ENCODE data around the gene OR6C70.

Gene OR6C70

GRCh38 chr12:55428331-55429243 lies 41.4 kb downstream of the OR6C70 start:
- Histone ChIP-seq H3K36me3 (ENCODE audit: control insufficient read depth in 2 of 2, insufficient read depth in 1 of 2, low read length in 2 of 2) (no peaks in the 10 kb centered on the region), H3K4me3 (ENCODE audit: low read depth, low read length) (no peak overlapping the region), H3K4me1 (ENCODE audit: control insufficient read depth, insufficient read depth, low read length) (no peaks in the 10 kb centered on the region), H3K27ac (ENCODE audit: extremely low read depth, low read depth, low read length) (no peak overlapping the region), H3K9me3 (ENCODE audit: control insufficient read depth, insufficient read depth, low read depth, low read length) (no peaks in the 10 kb centered on the region)
- ChIA-PET POLR2A (no interaction called here), CTCF (no interaction called here)
- no peak for TF ChIP-seq ZBTB11 (tag by site-specific recombination; conservative IDR thresholded peaks at IDR 0.05; ENCODE audit: low read depth)
- no peak for TF ChIP-seq ZNF510 (tag by site-specific recombination; IDR thresholded peaks at IDR 0.05; ENCODE audit: insufficient replicate concordance)
- no peak for TF ChIP-seq ZNF596 (tag by site-specific recombination; IDR thresholded peaks at IDR 0.05)
- TF ChIP-seq ZFP69B (tag by site-specific recombination; IDR thresholded peaks at IDR 0.05) = no peak
- no peak for TF ChIP-seq ZBTB20 (tag by site-specific recombination; IDR thresholded peaks at IDR 0.05)
- TF ChIP-seq ZNF580 (tag by site-specific recombination; IDR thresholded peaks at IDR 0.05) = no peak
- no peak for TF ChIP-seq HIC1 (tag by site-specific recombination; IDR thresholded peaks at IDR 0.05)
- TF ChIP-seq ZNF585B (tag by site-specific recombination; IDR thresholded peaks at IDR 0.05) = no peak
- TF ChIP-seq ZNF830 (tag by site-specific recombination; IDR thresholded peaks at IDR 0.05; ENCODE audit: low read depth) = no peak
- no peak for TF ChIP-seq ELK4 (IDR thresholded peaks at IDR 0.05; ENCODE audit: borderline replicate concordance, low read depth, low read length)
- no peak for TF ChIP-seq MYNN (tag by site-specific recombination; IDR thresholded peaks at IDR 0.05; ENCODE audit: borderline replicate concordance)

GRCh38 chr12:55425954-55426353 lies 44.0 kb downstream of the OR6C70 start, which contains the start of gene OR6C76:
TSS of gene OR6C76 (plus strand) at chr12:55426254. CDS start at chr12:55426254, 0 bp downstream.
- Histone ChIP-seq H3K27ac (ENCODE audit: extremely low read depth, low read depth, low read length) (no peak within 1 kb of the TSS), H3K4me3 (ENCODE audit: low read depth, low read length) (no peak within 1 kb of the TSS), H3K9me3 (ENCODE audit: control insufficient read depth, insufficient read depth, low read depth, low read length) (no peaks in the 10 kb centered on the region), H3K4me1 (ENCODE audit: control insufficient read depth, insufficient read depth, low read length) (no peaks in the 10 kb centered on the region), H3K36me3 (ENCODE audit: control insufficient read depth in 2 of 2, insufficient read depth in 1 of 2, low read length in 2 of 2) (no peaks in the 10 kb centered on the region)
- CTCF ChIA-PET = no interaction called here
- POLR2A ChIA-PET = no interaction called here
- TF ChIP-seq ZNF571 (tag by site-specific recombination; IDR thresholded peaks at IDR 0.05) (no peak), ZNF585B (tag by site-specific recombination; IDR thresholded peaks at IDR 0.05) (no peak), ZNF354C (tag by site-specific recombination; IDR thresholded peaks at IDR 0.05; ENCODE audit: borderline replicate concordance, low read depth) (no peak), ZNF580 (tag by site-specific recombination; IDR thresholded peaks at IDR 0.05) (no peak), ZSCAN30 (tag by site-specific recombination; IDR thresholded peaks at IDR 0.05) (no peak), ZNF140 (tag by site-specific recombination; IDR thresholded peaks at IDR 0.05) (no peak), TSHZ1 (tag by site-specific recombination; IDR thresholded peaks at IDR 0.05; ENCODE audit: borderline replicate concordance) (no peak), ZNF560 (tag by site-specific recombination; IDR thresholded peaks at IDR 0.05; ENCODE audit: borderline replicate concordance) (no peak), ZNF610 (tag by site-specific recombination; IDR thresholded peaks at IDR 0.05; ENCODE audit: borderline replicate concordance) (no peak), ZSCAN5A (tag by site-specific recombination; IDR thresholded peaks at IDR 0.05) (no peak)
